NCI-H2227 treated with DMSO at 0.1 percent for 48 hours (cell line): Measurements from ENCODE around the gene PLCG1.

Experiments used
- DNase-seq: peaks from one replicate; lab custom pipeline; 2025; lab: John Stamatoyannopoulos, UW

Gene PLCG1

GRCh38 chr20:41180599-41181333 is 43.4 kb downstream of the PLCG1 start:
- DNase-seq = no peak

- DNase-seq = no peak
These were observed 44.2 kb downstream of the PLCG1 start for GRCh38 chr20:41181567-41181966.

GRCh38 chr20:41182296-41183212 is 45.2 kb downstream of the PLCG1 start:
- DNase-seq = no peak

GRCh38 chr20:41183391-41183790 is 46.0 kb downstream of the PLCG1 start:
- no peak for DNase-seq

- DNase-seq = no peak
These were observed 46.5 kb downstream of the PLCG1 start for GRCh38 chr20:41183831-41184230.

- DNase-seq = no peak
These were observed 47.8 kb downstream of the PLCG1 start for GRCh38 chr20:41185013-41185757.

GRCh38 chr20:41187668-41188067 is 50.3 kb downstream of the PLCG1 start:
- no peak for DNase-seq

GRCh38 chr20:41191562-41192500 is 54.5 kb downstream of the PLCG1 start:
- DNase-seq = no peak

- DNase-seq = no peak
These were observed 55.2 kb downstream of the PLCG1 start for GRCh38 chr20:41192575-41192974.

- no peak for DNase-seq
These were observed 59.4 kb downstream of the PLCG1 start for GRCh38 chr20:41196653-41197225.

GRCh38 chr20:41198443-41198842 is 61.1 kb downstream of the PLCG1 start:
- no peak for DNase-seq

- no peak for DNase-seq
These were observed 63.3 kb downstream of the PLCG1 start for GRCh38 chr20:41200446-41201202.

GRCh38 chr20:41201760-41202159 is 64.4 kb downstream of the PLCG1 start:
- no peak for DNase-seq

GRCh38 chr20:41202426-41202825 is 65.1 kb downstream of the PLCG1 start:
- DNase-seq = no peak

- DNase-seq = no peak
These were observed 66.3 kb downstream of the PLCG1 start for GRCh38 chr20:41203660-41204059.

GRCh38 chr20:41204304-41205265 is 67.2 kb downstream of the PLCG1 start:
- DNase-seq = no peak

GRCh38 chr20:41205313-41205712 is 68.0 kb downstream of the PLCG1 start:
- no peak for DNase-seq

GRCh38 chr20:41213150-41213820 is 75.9 kb downstream of the PLCG1 start:
- peak; percentile 60 for DNase-seq
